HG03342 (cell line): Measurements from ENCODE around the gene C3orf33.
"Not testable (repeated sequence)": the region's sequence is repeated elsewhere in the genome, so short reads cannot be mapped to it uniquely, and the experiment has no call there.

Source experiments
- ATAC-seq: cut with Tn5 transposase; IDR thresholded peaks from one replicate; pipeline ENCODE4 v1.9.1; 2021; ENCODE audit warnings: mild to moderate bottlenecking, moderate library complexity; ENCODE audit not compliant: unreplicated experiment

C3orf33 gene, protein sequence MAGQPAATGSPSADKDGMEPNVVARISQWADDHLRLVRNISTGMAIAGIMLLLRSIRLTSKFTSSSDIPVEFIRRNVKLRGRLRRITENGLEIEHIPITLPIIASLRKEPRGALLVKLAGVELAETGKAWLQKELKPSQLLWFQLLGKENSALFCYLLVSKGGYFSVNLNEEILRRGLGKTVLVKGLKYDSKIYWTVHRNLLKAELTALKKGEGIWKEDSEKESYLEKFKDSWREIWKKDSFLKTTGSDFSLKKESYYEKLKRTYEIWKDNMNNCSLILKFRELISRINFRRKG

GRCh38 chr3:155805802-155806618, at the start of gene C3orf33:
Gene C3orf33 (minus strand): TSS chr3:155806278. CDS start chr3:155806252, 26 bp downstream.
- peak; percentile 97 for ATAC-seq

DNA sequence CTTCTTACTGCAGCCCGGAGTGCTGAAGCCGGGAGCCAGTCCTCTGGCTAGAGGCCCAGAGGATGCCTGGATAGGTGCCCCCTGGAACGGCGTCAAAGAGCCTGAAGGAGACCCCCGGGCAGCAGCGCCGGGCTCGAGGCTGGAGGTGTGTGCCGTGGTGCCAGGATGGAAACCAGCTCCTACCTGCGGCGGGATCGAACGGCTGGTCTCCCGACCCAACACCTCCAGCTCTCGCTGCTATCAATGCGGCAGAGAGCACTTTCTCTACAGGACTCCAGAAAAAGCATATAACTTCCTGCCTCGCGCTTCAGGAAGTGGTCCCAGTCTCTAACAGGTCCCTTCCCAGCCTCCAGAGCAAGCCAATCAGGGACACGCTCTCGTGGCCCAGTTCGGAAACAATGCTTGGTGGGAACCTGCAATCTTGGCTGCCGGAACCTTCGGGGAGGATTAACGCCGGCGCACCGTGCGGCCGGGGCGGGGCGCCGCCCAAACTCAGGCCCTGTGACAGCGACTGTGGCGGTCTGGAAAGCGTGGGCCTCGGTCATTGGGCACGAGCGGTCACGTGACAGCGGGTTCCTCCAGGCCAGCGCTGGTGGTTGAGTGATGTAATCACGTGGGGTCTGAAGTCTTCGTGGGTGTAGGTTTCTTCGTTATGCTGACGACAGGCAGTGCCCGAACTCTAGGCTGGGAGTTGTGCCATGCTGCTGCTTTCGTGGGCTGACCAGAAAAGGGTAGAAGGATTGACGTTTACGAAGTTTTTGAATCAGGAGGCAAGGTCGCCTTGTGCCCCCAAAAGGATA, 48.3 kb upstream of the C3orf33 start, which contains the start of gene SLC33A1:
Gene SLC33A1, minus strand, starts transcription at position 287 of the 800 bp plus-strand sequence. CDS start 430 bp downstream, outside the sequence.
- peak; percentile 93 for ATAC-seq

- ATAC-seq, result peak; percentile 2
Observed at GRCh38 chr3:155853214-155854140, 47.4 kb upstream of the C3orf33 start.

DNA sequence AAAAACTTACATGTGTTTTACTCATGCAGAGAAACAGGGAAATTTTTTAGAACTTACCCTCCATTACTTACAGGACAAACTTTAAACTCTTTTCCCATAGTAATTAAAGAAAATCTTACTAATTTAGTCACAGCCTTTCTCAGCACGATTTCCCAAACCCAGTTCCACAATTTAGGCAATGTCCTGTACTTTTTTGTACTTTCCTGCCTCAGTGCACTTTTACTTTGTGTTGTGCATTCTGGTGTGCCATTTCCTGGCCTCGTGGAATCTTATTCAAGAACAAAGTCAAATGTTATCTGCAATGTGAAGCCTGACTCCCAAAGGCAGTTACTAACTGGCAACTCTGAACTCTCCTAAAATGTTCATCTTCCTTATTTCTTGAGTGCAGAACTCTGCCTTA, 46.3 kb upstream of the C3orf33 start:
- no peak for ATAC-seq

DNA sequence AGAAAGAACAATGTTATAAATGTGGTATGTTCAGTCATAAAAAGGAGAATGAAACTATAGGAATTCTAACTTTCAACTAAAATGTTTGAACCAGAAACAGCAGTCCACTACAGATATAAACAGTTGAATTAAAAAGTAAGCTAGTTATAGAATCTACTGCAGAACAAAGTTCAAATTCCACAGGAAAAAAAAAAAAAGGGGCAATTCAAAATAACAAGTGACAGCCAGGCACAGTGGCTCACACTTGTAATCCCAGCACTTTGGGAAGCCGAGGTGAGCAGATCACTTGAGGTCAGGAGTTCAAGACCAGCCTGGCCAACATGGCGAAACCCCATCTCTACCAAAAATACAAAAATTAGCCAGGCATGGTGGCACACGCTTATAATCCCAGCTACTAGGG, 43.3 kb upstream of the C3orf33 start:
- ATAC-seq, result not testable (repeated sequence)

DNA sequence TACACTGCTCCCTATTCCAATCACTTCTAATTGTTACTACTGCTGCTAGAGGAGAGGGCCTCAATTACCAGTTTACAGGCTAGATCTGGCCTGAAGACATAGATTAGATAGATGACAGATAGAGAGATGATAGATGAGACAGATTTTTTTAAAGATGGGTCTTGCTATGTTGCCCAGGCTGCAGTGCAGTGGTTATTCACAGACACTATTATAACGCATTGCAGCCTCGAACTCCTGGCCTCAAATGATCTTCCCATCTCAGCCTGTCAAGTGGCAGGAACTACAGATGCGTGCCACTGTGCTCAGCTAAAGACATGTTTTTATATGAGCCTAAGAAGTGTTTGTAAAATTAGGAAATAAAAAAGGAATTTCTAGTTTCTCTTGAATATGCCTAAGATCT, 41.9 kb upstream of the C3orf33 start:
- no peak for ATAC-seq

- ATAC-seq, result no peak
Observed at GRCh38 chr3:155846119-155846518, 40.0 kb upstream of the C3orf33 start.

- ATAC-seq, result no peak
Observed at GRCh38 chr3:155843569-155843968, 37.5 kb upstream of the C3orf33 start.

GRCh38 chr3:155835341-155836071, 29.4 kb upstream of the C3orf33 start:
- ATAC-seq, result no peak

- not testable (repeated sequence) for ATAC-seq
Observed at GRCh38 chr3:155828490-155829098, 22.5 kb upstream of the C3orf33 start.

GRCh38 chr3:155815030-155815545, 9.0 kb upstream of the C3orf33 start:
- no peak for ATAC-seq

- not testable (repeated sequence) for ATAC-seq
Observed at GRCh38 chr3:155813224-155813623, 7.1 kb upstream of the C3orf33 start.

GRCh38 chr3:155809181-155809580, 3.1 kb upstream of the C3orf33 start:
- no peak for ATAC-seq

DNA sequence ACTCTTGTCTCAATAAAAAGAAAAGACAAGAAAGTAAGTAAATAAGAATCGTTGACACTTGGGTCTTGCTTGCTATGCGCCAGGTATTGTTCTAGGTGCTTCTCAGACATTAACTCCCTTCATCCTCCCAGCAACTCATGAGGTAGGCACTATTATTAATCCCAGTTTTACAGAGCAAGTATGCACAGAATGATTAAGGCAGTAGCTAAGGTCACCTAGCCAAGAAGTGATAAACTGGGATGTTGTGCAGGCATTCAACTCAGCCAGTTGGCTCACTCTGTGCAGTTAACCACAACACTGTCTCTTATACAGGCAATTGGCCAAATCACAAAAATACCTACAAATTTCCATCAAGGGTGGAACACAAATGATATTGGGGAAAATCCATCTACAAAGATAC, 1.7 kb upstream of the C3orf33 start:
- ATAC-seq, result no peak

DNA sequence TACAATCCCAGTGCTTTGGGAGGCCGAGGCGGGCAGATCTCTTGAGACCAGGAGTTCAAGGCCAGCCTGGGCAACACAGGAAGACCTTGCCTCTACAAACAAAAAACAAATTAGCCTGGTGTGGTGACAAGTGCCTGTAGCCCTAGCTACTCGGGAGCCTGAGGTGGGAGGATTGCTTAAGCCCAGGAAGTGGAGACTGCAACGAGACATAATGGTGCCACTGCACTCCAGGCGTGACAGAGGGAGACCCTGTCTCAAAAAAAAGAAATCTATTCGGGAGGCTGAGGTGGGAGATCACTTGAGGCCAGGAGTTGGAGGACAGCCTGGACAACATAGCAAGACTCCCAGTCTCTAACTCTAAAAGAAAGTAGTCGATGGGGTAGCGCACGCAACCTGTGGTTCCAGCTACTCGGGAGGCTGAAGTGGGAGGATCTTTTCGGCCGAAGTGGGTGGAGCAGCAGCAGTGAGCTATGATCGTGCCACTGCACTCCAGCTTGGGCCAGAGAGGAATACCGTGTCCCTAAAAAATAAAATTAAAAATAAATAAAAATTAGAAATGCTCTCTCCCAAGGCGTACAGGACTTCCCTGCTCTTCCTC, 775 bp downstream of the C3orf33 start:
- peak; percentile 9 for ATAC-seq

- no peak for ATAC-seq
Observed at GRCh38 chr3:155804323-155804722, 1.8 kb downstream of the C3orf33 start.

GRCh38 chr3:155792532-155792931, 13.5 kb downstream of the C3orf33 start:
- no peak for ATAC-seq

DNA sequence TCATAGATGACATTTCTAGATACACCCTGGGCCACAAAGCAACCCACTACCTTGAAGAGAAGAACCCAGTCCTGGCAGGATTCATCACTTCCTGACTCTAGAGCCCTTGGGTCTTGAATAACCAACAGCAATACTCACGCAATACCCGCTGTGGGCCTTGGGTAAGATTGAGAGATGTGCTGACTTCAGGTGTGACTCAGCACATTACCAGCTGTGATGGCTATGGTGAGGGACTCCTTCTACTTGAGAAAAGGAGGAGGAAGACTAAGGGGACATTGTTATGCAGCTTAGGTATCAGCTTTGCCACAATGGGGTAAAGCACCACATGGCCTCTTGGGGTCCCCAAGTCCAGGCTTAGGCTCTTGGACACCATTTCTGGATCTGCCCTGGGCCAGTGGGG, 14.9 kb downstream of the C3orf33 start:
- no peak for ATAC-seq
